SJSA1 (cell line): ENCODE measurements around the gene DOCK3. TPM values are rescaled to one million over a fixed set of nuclear protein-coding genes. Genes with fewer than 3 reads are reported as not detected.
"Not testable (repeated sequence)": the region's sequence is repeated elsewhere in the genome, so short reads cannot be mapped to it uniquely, and the experiment has no call there.

Source experiments
- DNase-seq, 2 experiments: peaks; one replicate each; pipeline ENCODE4 v3.0.0-alpha.2; 2015 to 2020; ENCODE audit warnings: low spot score in 2 of 2, low read depth in 1 of 2
- H3K27ac ChIP-seq: fragments of 250-450 bp; sonication (Bioruptor Pico); 2 replicates; pipeline ENCODE4 v1.5.1; 2020; ENCODE audit warnings: mild to moderate bottlenecking, moderate library complexity
- H3K27me3 ChIP-seq: fragments of 250-450 bp; sonication (Bioruptor Pico); replicated peaks from 2 replicates; pipeline ENCODE4 v1.5.1; 2020; ENCODE audit warnings: mild to moderate bottlenecking, moderate library complexity
- H3K36me3 ChIP-seq: fragments of 250-450 bp; sonication (Bioruptor Pico); 2 replicates; pipeline ENCODE4 v1.5.1; 2020; ENCODE audit warnings: mild to moderate bottlenecking
- H3K4me1 ChIP-seq: fragments of 250-450 bp; sonication (Bioruptor Pico); replicated peaks from 2 replicates; pipeline ENCODE4 v1.6.1; 2021; ENCODE audit warnings: mild to moderate bottlenecking
- H3K4me3 ChIP-seq: fragments of 250-450 bp; sonication (Bioruptor Pico); 2 replicates; pipeline ENCODE4 v1.5.1; 2020; ENCODE audit warnings: mild to moderate bottlenecking
- H3K9me3 ChIP-seq: fragments of 250-450 bp; sonication (Bioruptor Pico); replicated peaks from 2 replicates; pipeline ENCODE4 v1.5.1; 2020; ENCODE audit warnings: mild to moderate bottlenecking
- total RNA-seq: library from RNA; depleted of rRNA; stranded (reverse); fragments of >200 nt; shearing (Covaris generic); gene quantifications from 2 replicates; pipeline ENCODE4 v1.2.3, GENCODE V29; 2014

DOCK3 gene
- total RNA-seq, 1 experiment from 2014 or later, result 0.29 TPM

- Histone ChIP-seq H3K9me3 (no peaks in the 10 kb centered on the region), H3K4me1 (no peaks in the 10 kb centered on the region), H3K36me3 (no peaks in the 10 kb centered on the region), H3K27ac (no peak overlapping the region), H3K27me3 (no peaks in the 10 kb centered on the region), H3K4me3 (no peak overlapping the region)
- DNase-seq, result no peak
Observed at GRCh38 chr3:51216291-51216690, 541.6 kb downstream of the DOCK3 start.

GRCh38 chr3:51221959-51222358 is 547.2 kb downstream of the DOCK3 start:
- Histone ChIP-seq H3K4me3 (no peak overlapping the region), H3K9me3 (no peaks in the 10 kb centered on the region), H3K27ac (no peak overlapping the region), H3K27me3 (no peaks in the 10 kb centered on the region), H3K4me1 (no peaks in the 10 kb centered on the region), H3K36me3 (no peaks in the 10 kb centered on the region)
- DNase-seq, result no peak

- Histone ChIP-seq H3K4me1 (no peaks in the 10 kb centered on the region), H3K4me3 (no peak overlapping the region), H3K36me3 (no peaks in the 10 kb centered on the region), H3K27ac (no peak overlapping the region), H3K27me3 (no peaks in the 10 kb centered on the region), H3K9me3 (no peaks in the 10 kb centered on the region)
- no peak for DNase-seq
Observed at GRCh38 chr3:51224283-51224682, 549.6 kb downstream of the DOCK3 start.

- no peak for DNase-seq
- Histone ChIP-seq H3K27ac (no peak overlapping the region), H3K36me3 (no peaks in the 10 kb centered on the region), H3K4me1 (no peaks in the 10 kb centered on the region), H3K9me3 (no peaks in the 10 kb centered on the region), H3K27me3 (no peaks in the 10 kb centered on the region), H3K4me3 (no peak overlapping the region)
Observed at GRCh38 chr3:51224843-51225242, 550.1 kb downstream of the DOCK3 start.

- H3K4me3 ChIP-seq, result no peak overlapping the region
- H3K4me1 ChIP-seq, result no peaks in the 10 kb centered on the region
- no peaks in the 10 kb centered on the region for H3K36me3 ChIP-seq
- H3K27ac ChIP-seq, result no peak overlapping the region
- H3K9me3 ChIP-seq, result no peaks in the 10 kb centered on the region
- H3K27me3 ChIP-seq, result 0 out of 2 replicates have a peak, but pooled peaks cover 4% of the 10 kb centered on the region
- DNase-seq, result no peak
Observed at GRCh38 chr3:51242939-51243338, 568.2 kb downstream of the DOCK3 start.

- Histone ChIP-seq H3K36me3 (no peaks in the 10 kb centered on the region), H3K27ac (no peak overlapping the region), H3K27me3 (0 out of 2 replicates have a peak, but pooled peaks cover 4% of the 10 kb centered on the region), H3K4me1 (no peaks in the 10 kb centered on the region), H3K9me3 (no peaks in the 10 kb centered on the region), H3K4me3 (no peak overlapping the region)
- no peak for DNase-seq
Observed at GRCh38 chr3:51243924-51244323, 569.2 kb downstream of the DOCK3 start.

- Histone ChIP-seq H3K4me3 (no peak overlapping the region), H3K4me1 (no peaks in the 10 kb centered on the region), H3K36me3 (no peaks in the 10 kb centered on the region), H3K27me3 (no peaks in the 10 kb centered on the region), H3K9me3 (no peaks in the 10 kb centered on the region), H3K27ac (no peak overlapping the region)
- DNase-seq, result no peak
Observed at GRCh38 chr3:51245867-51246266, 571.1 kb downstream of the DOCK3 start.

GRCh38 chr3:51257870-51258269 is 583.1 kb downstream of the DOCK3 start:
- H3K4me3 ChIP-seq, result no peak overlapping the region
- H3K36me3 ChIP-seq, result no peaks in the 10 kb centered on the region
- H3K27ac ChIP-seq, result no peak overlapping the region
- H3K4me1 ChIP-seq, result no peaks in the 10 kb centered on the region
- no peaks in the 10 kb centered on the region for H3K9me3 ChIP-seq
- DNase-seq, result no peak
- peaks cover 9% of the 10 kb centered on the region; the same call in 1 of the 2 replicates for H3K27me3 ChIP-seq

GRCh38 chr3:51264166-51264565 is 589.4 kb downstream of the DOCK3 start:
- H3K4me1 ChIP-seq, H3K36me3 ChIP-seq, DNase-seq, H3K9me3 ChIP-seq, H3K27ac ChIP-seq, H3K4me3 ChIP-seq: not testable (repeated sequence)
- peaks cover 11% of the 10 kb centered on the region; the same call in 1 of the 2 replicates for H3K27me3 ChIP-seq

GRCh38 chr3:51268132-51268531 is 593.4 kb downstream of the DOCK3 start:
- H3K9me3 ChIP-seq, result no peaks in the 10 kb centered on the region
- H3K4me1 ChIP-seq, result no peaks in the 10 kb centered on the region
- H3K27me3 ChIP-seq, result peaks cover 2% of the 10 kb centered on the region; the same call in 1 of the 2 replicates
- DNase-seq, result no peak
- H3K36me3 ChIP-seq, result no peaks in the 10 kb centered on the region
- H3K4me3 ChIP-seq, result no peak overlapping the region
- no peak overlapping the region for H3K27ac ChIP-seq

- Histone ChIP-seq H3K36me3 (no peaks in the 10 kb centered on the region), H3K9me3 (no peaks in the 10 kb centered on the region), H3K27ac (no peak overlapping the region), H3K4me1 (no peaks in the 10 kb centered on the region), H3K27me3 (no peaks in the 10 kb centered on the region), H3K4me3 (no peak overlapping the region)
- DNase-seq, result peak in 1 of 2 experiments; percentile 7
Observed at GRCh38 chr3:51269466-51269865, 594.7 kb downstream of the DOCK3 start.

- H3K36me3 ChIP-seq, result no peaks in the 10 kb centered on the region
- H3K4me1 ChIP-seq, result no peaks in the 10 kb centered on the region
- H3K4me3 ChIP-seq, result no peak overlapping the region
- no peaks in the 10 kb centered on the region for H3K9me3 ChIP-seq
- DNase-seq, result no peak
- H3K27me3 ChIP-seq, result no peaks in the 10 kb centered on the region
- H3K27ac ChIP-seq, result no peak overlapping the region
Observed at GRCh38 chr3:51270559-51270958, 595.8 kb downstream of the DOCK3 start.

- no peaks in the 10 kb centered on the region for H3K4me1 ChIP-seq
- no peaks in the 10 kb centered on the region for H3K27me3 ChIP-seq
- no peak overlapping the region for H3K4me3 ChIP-seq
- peak in 1 of 2 experiments; percentile 5 for DNase-seq
- no peak overlapping the region for H3K27ac ChIP-seq
- no peaks in the 10 kb centered on the region for H3K9me3 ChIP-seq
- H3K36me3 ChIP-seq, result no peaks in the 10 kb centered on the region
Observed at GRCh38 chr3:51271172-51271571, 596.4 kb downstream of the DOCK3 start.

GRCh38 chr3:51274052-51274451 is 599.3 kb downstream of the DOCK3 start:
- no peak for DNase-seq
- H3K36me3 ChIP-seq, result no peaks in the 10 kb centered on the region

GRCh38 chr3:51275111-51275805 is 600.5 kb downstream of the DOCK3 start:
- no peaks in the 10 kb centered on the region for H3K9me3 ChIP-seq
- no peak overlapping the region for H3K27ac ChIP-seq
- no peak for DNase-seq
- no peak overlapping the region for H3K4me3 ChIP-seq
- H3K36me3 ChIP-seq, result no peaks in the 10 kb centered on the region
- no peaks in the 10 kb centered on the region for H3K27me3 ChIP-seq
- no peaks in the 10 kb centered on the region for H3K4me1 ChIP-seq

More at GRCh38 chr3:51274052-51274451, 599.3 kb downstream of the DOCK3 start:
- no peaks in the 10 kb centered on the region for H3K27me3 ChIP-seq
- no peaks in the 10 kb centered on the region for H3K4me1 ChIP-seq
- H3K4me3 ChIP-seq, result no peak overlapping the region
- no peaks in the 10 kb centered on the region for H3K9me3 ChIP-seq
- H3K27ac ChIP-seq, result no peak overlapping the region
